Smooth muscle cell (in vitro differentiated cells): Measurements from ENCODE around the gene GOLGA5. TPM values are rescaled to one million over a fixed set of nuclear protein-coding genes. Genes with fewer than 3 reads are reported as not detected.

Source experiments
- DNase-seq: peaks from one replicate; lab custom pipeline; 2025; ENCODE audit not compliant: unreplicated experiment; lab: John Stamatoyannopoulos, UW
- H2AFZ ChIP-seq: fragments of 200-600 bp; sonication (generic); 2 replicates; pipeline ENCODE4 v1.6.0; 2016; ENCODE audit warnings: antibody characterized with exemption, low read depth, mild to moderate bottlenecking
- H3F3A ChIP-seq: fragments of 200-600 bp; sonication (generic); 2 replicates; pipeline ENCODE4 v1.6.0; 2017; ENCODE audit warnings: antibody characterized with exemption, low read depth
- H3K27ac ChIP-seq: fragments of 200-600 bp; sonication (generic); 2 replicates; pipeline ENCODE4 v1.5.1; 2016; ENCODE audit warnings: low read depth, mild to moderate bottlenecking
- H3K27me3 ChIP-seq: fragments of 200-600 bp; sonication (generic); 2 replicates; pipeline ENCODE4 v1.6.1; 2016; ENCODE audit warnings: low read depth, mild to moderate bottlenecking
- H3K36me3 ChIP-seq: fragments of 200-600 bp; sonication (generic); 2 replicates; pipeline ENCODE4 v1.5.1; 2016; ENCODE audit warnings: low read depth
- H3K4me1 ChIP-seq: fragments of 200-600 bp; sonication (generic); 2 replicates; pipeline ENCODE4 v1.5.1; 2016; ENCODE audit warnings: low read depth
- H3K4me2 ChIP-seq: fragments of 200-600 bp; sonication (generic); 2 replicates; pipeline ENCODE4 v1.6.0; 2016; ENCODE audit warnings: mild to moderate bottlenecking
- H3K4me3 ChIP-seq: fragments of 200-600 bp; sonication (generic); 2 replicates; pipeline ENCODE4 v1.5.1; 2016; ENCODE audit warnings: mild to moderate bottlenecking
- H3K79me2 ChIP-seq: fragments of 200-600 bp; sonication (generic); 2 replicates; pipeline ENCODE4 v1.6.0; 2016; ENCODE audit warnings: low read depth, mild to moderate bottlenecking
- H3K9ac ChIP-seq: fragments of 200-600 bp; sonication (generic); 2 replicates; pipeline ENCODE4 v1.6.0; 2016; ENCODE audit warnings: low read depth
- H3K9me3 ChIP-seq: fragments of 200-600 bp; sonication (generic); replicated peaks from 2 replicates; pipeline ENCODE4 v1.5.1; 2016; ENCODE audit warnings: low read depth
- H4K20me1 ChIP-seq: fragments of 200-600 bp; sonication (generic); 2 replicates; pipeline ENCODE4 v1.6.0; 2016; ENCODE audit warnings: low read depth
- WGBS: methylation state at CpG from one replicate; pipeline ENCODE4 v1.1.7; 2016; ENCODE audit warnings: low lambda C conversion rate; 5-methylcytosine and 5-hydroxymethylcytosine counted together
- polyA plus RNA-seq: library from polyadenylated mRNA; unstranded; fragments of >200 nt; fragmentation: Nextera tagmentation; extraction: Ambion mirVana; gene quantifications from 2 replicates; pipeline ENCODE4 v1.2.1, GENCODE V29; 2016
- total RNA-seq: library from RNA; depleted of rRNA; stranded (reverse); fragments of >200 nt; gene quantifications from 2 replicates; pipeline ENCODE4 v1.2.3, GENCODE V29; 2014
- TF ChIP-seq, protein P1 (sequence below): fragments of 200-600 bp; sonication (generic); IDR thresholded peaks from 2 replicates; pipeline ENCODE4 v1.5.1; 2017; ENCODE audit warnings: borderline replicate concordance, mild to moderate bottlenecking, antibody characterized with exemption; ENCODE audit not compliant: insufficient read depth, poor library complexity, severe bottlenecking

The GOLGA5 gene
- total and polyA plus RNA-seq, 2 experiments from 2014 or later: 67.0 to 70.3 TPM

GRCh38 chr14:92861856-92862745 lies 68.0 kb downstream of the GOLGA5 start:
- Histone ChIP-seq H4K20me1 (no peaks in the 10 kb centered on the region), H3K36me3 (no peaks in the 10 kb centered on the region), H3K27me3 (peaks cover 3% of the 10 kb centered on the region), H3F3A (no peaks in the 10 kb centered on the region), H3K9me3 (no peaks in the 10 kb centered on the region), H3K4me3 (no peak overlapping the region), H3K4me2 (no peak overlapping the region), H3K4me1 (no peaks in the 10 kb centered on the region), H3K79me2 (no peaks in the 10 kb centered on the region), H3K27ac (no peak overlapping the region), H2AFZ (no peak overlapping the region), H3K9ac (no peak overlapping the region)
- no peak for DNase-seq
- TF ChIP-seq, protein P1, sequence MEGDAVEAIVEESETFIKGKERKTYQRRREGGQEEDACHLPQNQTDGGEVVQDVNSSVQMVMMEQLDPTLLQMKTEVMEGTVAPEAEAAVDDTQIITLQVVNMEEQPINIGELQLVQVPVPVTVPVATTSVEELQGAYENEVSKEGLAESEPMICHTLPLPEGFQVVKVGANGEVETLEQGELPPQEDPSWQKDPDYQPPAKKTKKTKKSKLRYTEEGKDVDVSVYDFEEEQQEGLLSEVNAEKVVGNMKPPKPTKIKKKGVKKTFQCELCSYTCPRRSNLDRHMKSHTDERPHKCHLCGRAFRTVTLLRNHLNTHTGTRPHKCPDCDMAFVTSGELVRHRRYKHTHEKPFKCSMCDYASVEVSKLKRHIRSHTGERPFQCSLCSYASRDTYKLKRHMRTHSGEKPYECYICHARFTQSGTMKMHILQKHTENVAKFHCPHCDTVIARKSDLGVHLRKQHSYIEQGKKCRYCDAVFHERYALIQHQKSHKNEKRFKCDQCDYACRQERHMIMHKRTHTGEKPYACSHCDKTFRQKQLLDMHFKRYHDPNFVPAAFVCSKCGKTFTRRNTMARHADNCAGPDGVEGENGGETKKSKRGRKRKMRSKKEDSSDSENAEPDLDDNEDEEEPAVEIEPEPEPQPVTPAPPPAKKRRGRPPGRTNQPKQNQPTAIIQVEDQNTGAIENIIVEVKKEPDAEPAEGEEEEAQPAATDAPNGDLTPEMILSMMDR: no peak
- 86% methylated on average over 7 of the region's 7 CpGs for WGBS

DNA sequence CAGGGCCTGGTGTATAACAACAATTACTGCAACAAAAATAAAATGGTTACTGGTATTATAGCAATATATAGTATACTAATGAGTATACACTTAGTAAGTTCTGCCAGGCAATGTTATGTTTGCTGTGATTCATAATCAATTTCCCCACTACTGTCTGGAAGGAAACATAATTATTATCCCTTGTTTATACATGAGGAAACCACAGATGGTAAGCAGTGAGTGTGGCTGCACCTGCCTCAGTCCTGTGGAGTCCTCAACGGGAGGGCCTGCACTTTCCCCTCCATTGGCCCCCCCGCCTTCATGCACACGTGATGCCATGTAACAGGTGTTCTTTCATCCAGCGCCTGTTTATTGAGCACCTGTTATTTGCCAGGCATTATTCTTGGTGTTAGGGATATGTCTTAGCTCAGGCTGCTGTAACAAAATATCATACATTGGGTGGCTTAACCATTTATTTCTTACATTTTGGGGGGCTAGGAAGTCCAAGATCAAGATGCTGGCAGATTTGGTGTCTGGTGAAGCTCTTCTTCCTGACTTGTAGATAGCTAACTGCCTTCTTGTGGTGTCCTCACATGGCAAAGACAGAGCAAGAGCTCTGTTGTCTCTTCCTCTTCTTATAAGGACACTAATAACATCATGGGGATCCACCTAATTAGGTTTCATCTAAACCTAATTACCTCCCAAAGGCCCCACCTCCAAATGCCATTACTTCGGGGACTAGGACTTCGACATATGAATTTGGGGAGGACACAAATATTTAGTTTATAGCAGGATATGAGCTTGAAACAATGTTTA lies 69.4 kb downstream of the GOLGA5 start:
- Histone ChIP-seq H3K9ac (no peak overlapping the region), H3K4me1 (no peaks in the 10 kb centered on the region), H2AFZ (no peak overlapping the region), H3K27ac (no peak overlapping the region), H3K9me3 (no peaks in the 10 kb centered on the region), H4K20me1 (no peaks in the 10 kb centered on the region), H3K36me3 (no peaks in the 10 kb centered on the region), H3F3A (no peaks in the 10 kb centered on the region), H3K4me3 (no peak overlapping the region), H3K27me3 (peaks cover 3% of the 10 kb centered on the region), H3K79me2 (no peaks in the 10 kb centered on the region), H3K4me2 (no peak overlapping the region)
- 78% methylated on average over 6 of the region's 6 CpGs for WGBS
- TF ChIP-seq, protein P1: no peak
- DNase-seq: no peak

DNA sequence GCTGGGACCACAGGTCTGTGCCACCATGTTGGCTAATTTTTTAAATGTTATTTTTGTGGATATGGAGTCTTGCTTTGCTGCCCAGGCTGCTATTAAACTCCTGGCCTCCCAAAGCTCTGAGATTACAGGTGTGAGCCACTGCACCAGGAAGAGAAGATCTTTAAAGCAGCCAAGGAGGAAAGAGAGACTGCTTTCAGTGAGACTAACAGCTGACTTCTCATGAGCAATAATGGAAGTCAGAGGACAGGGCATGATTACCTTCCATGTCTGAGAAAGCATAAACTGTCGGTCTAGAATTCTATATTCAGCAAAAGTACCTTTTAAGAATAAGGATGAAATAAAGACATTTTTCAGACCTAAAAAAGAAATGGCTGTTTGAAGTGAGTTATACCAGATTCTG lies 71.6 kb downstream of the GOLGA5 start:
- Histone ChIP-seq H3K9me3 (no peaks in the 10 kb centered on the region), H3K4me3 (no peak overlapping the region), H3K4me2 (no peak overlapping the region), H3K27me3 (peaks cover 3% of the 10 kb centered on the region), H3F3A (no peaks in the 10 kb centered on the region), H3K36me3 (no peaks in the 10 kb centered on the region), H3K27ac (no peak overlapping the region), H4K20me1 (no peaks in the 10 kb centered on the region), H3K79me2 (no peaks in the 10 kb centered on the region), H3K9ac (no peak overlapping the region), H3K4me1 (no peaks in the 10 kb centered on the region), H2AFZ (no peak overlapping the region)
- WGBS: 77% methylated on average over 1 of the region's 1 CpG
- TF ChIP-seq, protein P1: no peak
- no peak for DNase-seq
